SK-N-MC (cell line): ENCODE results near the gene TNNT2.

ENCODE experiments used
- DNase-seq: peaks from one replicate; pipeline ENCODE4 v3.0.0-alpha.2; 2011; ENCODE audit warnings: low read depth, low spot score
- H3K27ac ChIP-seq: fragments of 200-600 bp; sonication (generic); 2 replicates; pipeline ENCODE4 v1.5.1; 2016; ENCODE audit warnings: mixed run types
- H3K36me3 ChIP-seq: fragments of 200-600 bp; sonication (generic); 2 replicates; pipeline ENCODE4 v1.6.1; 2017; ENCODE audit warnings: antibody characterized with exemption, low read length, mixed read lengths; ENCODE audit not compliant: insufficient read depth
- H3K4me3 ChIP-seq: fragments of 200-600 bp; sonication (generic); 2 replicates; pipeline ENCODE4 v1.5.1; 2016
- H3K9ac ChIP-seq: fragments of 200-600 bp; sonication (generic); 2 replicates; pipeline ENCODE4 v1.8.0; 2017; ENCODE audit warnings: mixed run types, mixed read lengths; ENCODE audit not compliant: insufficient read length
- H3K9me3 ChIP-seq: fragments of 200-600 bp; sonication (generic); 2 replicates; pipeline ENCODE4 v1.6.1; 2017; ENCODE audit warnings: low read depth, mild to moderate bottlenecking, antibody characterized with exemption, low read length, moderate library complexity, mixed read lengths
- EZH2 ChIP-seq: fragments of 200-600 bp; sonication (generic); IDR thresholded peaks from one replicate; pipeline ENCODE4 v1.6.1; 2017; ENCODE audit warnings: antibody characterized with exemption
- FOXP2 ChIP-seq: optimal IDR thresholded peaks from 2 replicates; pipeline ENCODE3; 2011; ENCODE audit warnings: mild to moderate bottlenecking, moderate library complexity; ENCODE audit not compliant: insufficient read depth; ENCODE audit errors: extremely low read length, control extremely low read depth
- POLR2AphosphoS5 ChIP-seq: IDR thresholded peaks from 2 replicates; pipeline ENCODE4 v1.6.1; 2012; ENCODE audit warnings: mild to moderate bottlenecking, low read depth, low read length, borderline replicate concordance

The TNNT2 gene

GRCh38 chr1:201310251-201310985, 67.1 kb downstream of the TNNT2 start:
- Histone ChIP-seq H3K9me3 (no peaks in the 10 kb centered on the region), H3K36me3 (no peaks in the 10 kb centered on the region), H3K27ac (no peak overlapping the region), H3K9ac (no peak overlapping the region), H3K4me3 (no peak overlapping the region)
- DNase-seq = no peak
- TF ChIP-seq POLR2AphosphoS5 (no peak), FOXP2 (no peak), EZH2 (no peak)

- no peak for DNase-seq
- no peak overlapping the region for H3K27ac ChIP-seq
- TF ChIP-seq POLR2AphosphoS5 (no peak), EZH2 (no peak), FOXP2 (no peak)
- H3K4me3 ChIP-seq = no peak overlapping the region
- H3K9ac ChIP-seq = no peak overlapping the region
- no peaks in the 10 kb centered on the region for H3K36me3 ChIP-seq
- H3K9me3 ChIP-seq = no peaks in the 10 kb centered on the region
Measured at GRCh38 chr1:201309416-201309815, 68.1 kb downstream of the TNNT2 start.
